Measurements from ENCODE around the gene NGRN.
"Not testable (repeated sequence)": the region's sequence is repeated elsewhere in the genome, so short reads cannot be mapped to it uniquely, and the experiment has no call there.

The NGRN gene

DNA sequence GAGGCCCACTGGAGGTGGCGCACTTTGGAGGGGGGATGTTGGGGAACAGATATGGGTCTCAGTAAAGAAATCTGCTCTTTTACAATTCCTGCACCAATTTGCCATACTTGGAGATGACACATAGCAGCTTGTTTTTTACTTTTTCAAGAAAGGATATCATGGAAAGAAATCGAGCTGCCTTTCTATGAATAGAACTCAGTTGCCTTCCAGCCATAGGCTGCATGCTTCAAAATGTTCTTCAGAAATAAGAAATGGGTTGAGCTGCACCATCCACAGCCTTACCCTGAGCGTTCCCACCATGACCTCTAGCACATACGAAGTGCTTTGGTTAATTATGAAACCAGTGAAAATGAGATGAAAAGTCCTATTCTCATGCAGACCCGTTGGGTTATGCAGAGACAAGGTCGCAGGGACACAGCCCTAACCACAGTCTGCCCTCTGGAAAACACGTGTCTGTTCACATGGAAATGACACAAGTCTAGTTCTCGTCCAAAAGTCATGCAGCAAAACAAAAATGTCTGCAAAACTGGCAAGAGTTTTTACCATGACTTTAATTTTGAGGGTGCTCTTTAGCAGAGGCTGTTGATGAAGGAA is 36.3 kb downstream of the NGRN start:
- in situ Hi-C loops (cut with MboI; ENCODE audit: low sequenced_read_pairs, unreplicated experiment) = loop anchor here (25.0 kb wide), 1 partner anchor 585 kb away; the partner anchor contains the start of gene FES
- DNase-seq (ENCODE audit: low spot score) = no peak
- TF ChIP-seq, protein P1, sequence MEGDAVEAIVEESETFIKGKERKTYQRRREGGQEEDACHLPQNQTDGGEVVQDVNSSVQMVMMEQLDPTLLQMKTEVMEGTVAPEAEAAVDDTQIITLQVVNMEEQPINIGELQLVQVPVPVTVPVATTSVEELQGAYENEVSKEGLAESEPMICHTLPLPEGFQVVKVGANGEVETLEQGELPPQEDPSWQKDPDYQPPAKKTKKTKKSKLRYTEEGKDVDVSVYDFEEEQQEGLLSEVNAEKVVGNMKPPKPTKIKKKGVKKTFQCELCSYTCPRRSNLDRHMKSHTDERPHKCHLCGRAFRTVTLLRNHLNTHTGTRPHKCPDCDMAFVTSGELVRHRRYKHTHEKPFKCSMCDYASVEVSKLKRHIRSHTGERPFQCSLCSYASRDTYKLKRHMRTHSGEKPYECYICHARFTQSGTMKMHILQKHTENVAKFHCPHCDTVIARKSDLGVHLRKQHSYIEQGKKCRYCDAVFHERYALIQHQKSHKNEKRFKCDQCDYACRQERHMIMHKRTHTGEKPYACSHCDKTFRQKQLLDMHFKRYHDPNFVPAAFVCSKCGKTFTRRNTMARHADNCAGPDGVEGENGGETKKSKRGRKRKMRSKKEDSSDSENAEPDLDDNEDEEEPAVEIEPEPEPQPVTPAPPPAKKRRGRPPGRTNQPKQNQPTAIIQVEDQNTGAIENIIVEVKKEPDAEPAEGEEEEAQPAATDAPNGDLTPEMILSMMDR (IDR thresholded peaks at IDR 0.05; ENCODE audit: borderline replicate concordance, control extremely low read depth, extremely low read depth, insufficient read depth, missing control alignments) = no peak

DNA sequence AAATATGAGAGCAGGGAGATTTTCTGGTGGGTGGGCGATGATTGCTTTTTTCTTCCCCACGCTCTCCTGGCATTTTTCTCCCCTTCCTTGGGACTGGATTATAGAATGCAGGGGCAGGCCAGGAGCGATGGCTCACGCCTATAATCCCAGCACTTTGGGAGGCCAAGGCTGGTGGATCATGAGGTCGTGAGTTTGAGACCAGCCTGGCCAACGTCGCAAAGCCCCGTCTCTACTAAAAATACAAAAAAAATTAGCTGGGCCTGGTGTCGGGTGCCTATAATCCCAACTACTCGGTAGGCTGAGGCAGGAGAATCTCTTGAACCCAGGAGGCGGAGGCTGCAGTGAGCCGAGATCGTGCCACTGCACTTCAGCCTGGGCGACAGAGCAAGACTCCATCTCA is 39.9 kb downstream of the NGRN start:
- in situ Hi-C loops (cut with MboI; ENCODE audit: low sequenced_read_pairs, unreplicated experiment) = loop anchor here (25.0 kb wide), 1 partner anchor 582 kb away; the partner anchor contains the start of gene FES
- not testable (repeated sequence) for DNase-seq (ENCODE audit: low spot score)

DNA sequence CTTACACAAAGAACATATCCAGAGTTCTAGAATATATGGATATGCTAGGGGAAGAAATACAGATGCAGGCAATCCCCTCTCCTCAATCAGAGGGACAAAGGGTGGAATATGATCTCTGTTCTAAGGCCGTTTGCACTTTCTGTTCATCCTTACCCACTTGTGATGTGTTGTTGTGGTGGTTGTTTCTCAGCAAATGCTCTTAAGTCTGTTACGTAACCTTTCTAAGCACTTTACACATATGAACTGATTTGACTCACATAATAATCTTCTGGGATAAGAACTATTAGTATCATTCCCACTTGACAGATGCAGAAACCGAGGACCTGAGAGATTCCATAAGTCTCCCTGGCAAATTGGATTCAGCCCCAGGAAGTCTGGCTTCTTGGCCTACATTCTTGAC is 40.5 kb downstream of the NGRN start:
- in situ Hi-C loops (cut with MboI; ENCODE audit: low sequenced_read_pairs, unreplicated experiment) = loop anchor here (25.0 kb wide), 1 partner anchor 581 kb away; the partner anchor contains the start of gene FES
- DNase-seq (ENCODE audit: low spot score) = no peak
- TF ChIP-seq, protein P1 (IDR thresholded peaks at IDR 0.05; ENCODE audit: borderline replicate concordance, control extremely low read depth, extremely low read depth, insufficient read depth, missing control alignments) = no peak

DNA sequence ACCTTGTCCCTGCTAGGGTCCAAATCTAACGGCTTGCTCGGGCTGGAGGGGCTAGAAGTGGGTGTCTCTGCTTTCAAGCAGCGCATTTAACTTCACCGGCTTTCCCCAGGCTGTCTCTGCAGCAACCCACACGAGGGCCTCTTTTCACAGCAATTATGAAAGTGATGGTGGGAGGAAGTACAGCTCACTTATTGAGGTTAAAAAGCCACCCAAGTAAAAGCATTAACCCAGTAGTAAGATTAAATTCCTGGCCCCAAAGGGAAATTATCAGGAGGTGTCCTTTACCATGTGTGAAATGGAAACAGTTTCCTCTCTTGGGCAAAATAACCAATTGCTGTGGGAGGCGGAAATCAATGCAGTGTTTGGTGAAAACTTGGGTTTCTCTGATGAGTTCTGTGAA is 41.1 kb downstream of the NGRN start:
- in situ Hi-C loops (cut with MboI; ENCODE audit: low sequenced_read_pairs, unreplicated experiment) = loop anchor here (25.0 kb wide), 1 partner anchor 581 kb away; the partner anchor contains the start of gene FES
- TF ChIP-seq, protein P1 (IDR thresholded peaks at IDR 0.05; ENCODE audit: borderline replicate concordance, control extremely low read depth, extremely low read depth, insufficient read depth, missing control alignments) = peak; percentile 21
- DNase-seq (ENCODE audit: low spot score) = peak; percentile 63

DNA sequence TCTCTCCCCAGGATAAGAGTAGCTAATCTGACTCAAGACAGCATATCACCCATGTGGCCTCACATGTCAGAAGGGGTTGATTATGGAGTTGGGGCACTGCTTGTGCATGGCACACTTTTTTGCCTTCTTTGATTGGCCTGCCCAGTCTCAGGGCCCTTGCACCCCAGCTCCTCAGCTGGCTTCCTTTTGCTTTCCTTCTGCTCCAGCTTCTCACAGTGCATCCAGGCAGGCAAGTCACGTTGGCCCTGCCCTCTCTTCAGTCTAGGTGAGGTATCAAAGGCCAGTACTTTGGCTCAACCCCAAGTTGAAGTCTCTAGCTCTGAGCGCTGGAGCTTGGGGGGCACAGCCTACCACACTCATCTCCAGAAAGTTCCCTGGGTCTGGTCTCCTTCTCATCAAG is 42.2 kb downstream of the NGRN start:
- DNase-seq (ENCODE audit: low spot score) = no peak
- in situ Hi-C loops (cut with MboI; ENCODE audit: low sequenced_read_pairs, unreplicated experiment) = loop anchor here (25.0 kb wide), 1 partner anchor 580 kb away; the partner anchor contains the start of gene FES
- TF ChIP-seq, protein P1 (IDR thresholded peaks at IDR 0.05; ENCODE audit: borderline replicate concordance, control extremely low read depth, extremely low read depth, insufficient read depth, missing control alignments) = no peak

DNA sequence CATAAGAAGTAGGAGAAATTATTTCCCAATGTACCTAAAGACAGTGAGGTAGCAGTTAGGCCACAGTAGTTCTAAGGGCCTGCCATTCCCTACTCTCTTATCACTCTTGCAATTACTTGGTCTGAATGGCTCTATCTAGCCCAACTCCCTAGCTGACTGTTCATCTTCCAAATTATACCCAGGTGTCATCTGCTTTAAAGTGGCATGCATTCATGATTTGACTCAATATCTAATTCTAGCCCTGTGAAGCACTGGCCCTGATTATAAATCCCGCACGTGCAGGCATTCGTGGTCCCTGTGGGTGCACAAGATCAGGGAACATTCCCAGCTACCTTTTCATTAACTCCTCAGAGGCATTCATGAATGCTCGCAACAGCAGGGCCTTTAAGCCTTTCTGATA is 43.5 kb downstream of the NGRN start:
- in situ Hi-C loops (cut with MboI; ENCODE audit: low sequenced_read_pairs, unreplicated experiment) = loop anchor here (25.0 kb wide), 1 partner anchor 578 kb away; the partner anchor contains the start of gene FES
- TF ChIP-seq, protein P1 (IDR thresholded peaks at IDR 0.05; ENCODE audit: borderline replicate concordance, control extremely low read depth, extremely low read depth, insufficient read depth, missing control alignments) = no peak
- no peak for DNase-seq (ENCODE audit: low spot score)

DNA sequence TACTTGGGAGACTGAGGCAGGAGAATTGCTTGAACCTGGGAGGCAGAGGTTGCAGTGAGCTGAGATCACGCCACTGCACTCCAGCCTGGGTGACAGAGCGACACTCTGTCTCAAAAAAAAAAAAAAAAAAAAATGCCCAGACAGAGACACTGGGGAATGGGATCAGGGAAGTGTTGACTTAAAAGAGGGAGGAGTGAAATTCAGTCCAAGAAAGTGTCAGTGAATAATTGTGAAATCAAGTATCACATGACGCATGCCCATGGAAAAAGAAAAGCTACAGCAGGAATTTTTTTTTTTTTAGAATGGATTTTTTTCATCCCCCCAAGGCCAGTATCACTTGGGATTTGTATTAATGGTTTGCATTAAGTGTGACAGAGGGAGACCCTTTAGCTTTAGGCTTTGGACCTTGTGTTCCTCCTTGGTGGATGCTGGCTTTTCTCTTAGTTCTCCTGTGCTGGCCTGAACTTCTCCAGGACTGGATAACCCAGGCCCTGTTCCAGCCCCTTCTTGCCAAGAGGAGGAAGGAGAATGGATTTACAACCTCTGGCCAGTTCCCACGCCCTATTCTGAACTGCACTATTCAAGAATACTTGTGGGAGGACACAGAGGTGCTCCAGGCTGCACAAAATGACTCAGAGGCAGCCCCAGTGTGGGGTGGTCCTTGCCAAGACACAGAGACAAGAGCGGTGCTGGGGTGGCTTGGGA is 50.0 kb downstream of the NGRN start:
- DNase-seq (ENCODE audit: low spot score) = no peak
- in situ Hi-C loops (cut with MboI; ENCODE audit: low sequenced_read_pairs, unreplicated experiment) = loop anchor here (25.0 kb wide), 1 partner anchor 572 kb away; the partner anchor contains the start of gene FES
- TF ChIP-seq, protein P1 (IDR thresholded peaks at IDR 0.05; ENCODE audit: borderline replicate concordance, control extremely low read depth, extremely low read depth, insufficient read depth, missing control alignments) = no peak

Data from GM13976 (cell line).